SK-N-SH treated with all-trans-retinoic acid at 6 μM for 48 hours (cell line): ENCODE results near the gene KRT72.

Experiments
- CSRNP3 ChIP-seq: fragments of 250-450 bp; sonication (Bioruptor Pico); IDR thresholded peaks from 2 replicates; pipeline ENCODE4 v1.5.1; 2021; ENCODE audit warnings: mild to moderate bottlenecking, moderate library complexity
- GLIS3 ChIP-seq: fragments of 250-450 bp; sonication (Bioruptor Pico); IDR thresholded peaks from 2 replicates; pipeline ENCODE4 v1.5.0; 2020; ENCODE audit warnings: mild to moderate bottlenecking, moderate library complexity
- SNAI2 ChIP-seq: fragments of 250-450 bp; sonication (Bioruptor Pico); IDR thresholded peaks from 2 replicates; pipeline ENCODE4 v1.5.0; 2020; ENCODE audit warnings: mild to moderate bottlenecking, moderate library complexity
- ZFP30 ChIP-seq: fragments of 450-650 bp; formaldehyde crosslinking; IDR thresholded peaks from 2 replicates; pipeline ENCODE4 v1.5.0; 2022; ENCODE audit warnings: mild to moderate bottlenecking, moderate library complexity
- TF ChIP-seq, protein P1 (sequence below): fragments of 250-450 bp; sonication (Bioruptor Pico); IDR thresholded peaks from 2 replicates; pipeline ENCODE4 v1.5.1; 2020; ENCODE audit warnings: low read depth, mild to moderate bottlenecking, moderate library complexity

GRCh38 chr12:52615912-52616311, 14.6 kb upstream of the KRT72 start:
- TF ChIP-seq, protein P1, sequence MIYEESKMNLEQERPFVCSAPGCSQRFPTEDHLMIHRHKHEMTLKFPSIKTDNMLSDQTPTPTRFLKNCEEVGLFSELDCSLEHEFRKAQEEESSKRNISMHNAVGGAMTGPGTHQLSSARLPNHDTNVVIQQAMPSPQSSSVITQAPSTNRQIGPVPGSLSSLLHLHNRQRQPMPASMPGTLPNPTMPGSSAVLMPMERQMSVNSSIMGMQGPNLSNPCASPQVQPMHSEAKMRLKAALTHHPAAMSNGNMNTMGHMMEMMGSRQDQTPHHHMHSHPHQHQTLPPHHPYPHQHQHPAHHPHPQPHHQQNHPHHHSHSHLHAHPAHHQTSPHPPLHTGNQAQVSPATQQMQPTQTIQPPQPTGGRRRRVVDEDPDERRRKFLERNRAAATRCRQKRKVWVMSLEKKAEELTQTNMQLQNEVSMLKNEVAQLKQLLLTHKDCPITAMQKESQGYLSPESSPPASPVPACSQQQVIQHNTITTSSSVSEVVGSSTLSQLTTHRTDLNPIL (CRISPR knock-in tag), result no peak
- TF ChIP-seq SNAI2 (CRISPR knock-in tag) (no peak), ZFP30 (CRISPR knock-in tag) (no peak), GLIS3 (CRISPR knock-in tag) (no peak), CSRNP3 (no peak)
